Stimulated activated CD4-positive, alpha-beta T cell treated with anti-CD3 and anti-CD28 coated beads, Interleukin-12 subunit alpha, Interleukin-12 subunit beta, amount 100 ng/mL, for 24 hours (primary cell): ENCODE data around the gene CENPV.
"Not testable (repeated sequence)": the region's sequence is repeated elsewhere in the genome, so short reads cannot be mapped to it uniquely, and the experiment has no call there.

Experiments used
- DNase-seq, 2 experiments: peaks; one replicate each; pipeline ENCODE4 v3.0.0-alpha.2; 2020; ENCODE audit warnings: low read depth in 2 of 2

CENPV gene

GRCh38 chr17:16353317-16354174, at the start of gene CENPV:
Gene CENPV (minus strand): TSS chr17:16353469. CDS start chr17:16353436, 33 bp downstream.
- DNase-seq, result peak; percentile 49 to 54

DNA sequence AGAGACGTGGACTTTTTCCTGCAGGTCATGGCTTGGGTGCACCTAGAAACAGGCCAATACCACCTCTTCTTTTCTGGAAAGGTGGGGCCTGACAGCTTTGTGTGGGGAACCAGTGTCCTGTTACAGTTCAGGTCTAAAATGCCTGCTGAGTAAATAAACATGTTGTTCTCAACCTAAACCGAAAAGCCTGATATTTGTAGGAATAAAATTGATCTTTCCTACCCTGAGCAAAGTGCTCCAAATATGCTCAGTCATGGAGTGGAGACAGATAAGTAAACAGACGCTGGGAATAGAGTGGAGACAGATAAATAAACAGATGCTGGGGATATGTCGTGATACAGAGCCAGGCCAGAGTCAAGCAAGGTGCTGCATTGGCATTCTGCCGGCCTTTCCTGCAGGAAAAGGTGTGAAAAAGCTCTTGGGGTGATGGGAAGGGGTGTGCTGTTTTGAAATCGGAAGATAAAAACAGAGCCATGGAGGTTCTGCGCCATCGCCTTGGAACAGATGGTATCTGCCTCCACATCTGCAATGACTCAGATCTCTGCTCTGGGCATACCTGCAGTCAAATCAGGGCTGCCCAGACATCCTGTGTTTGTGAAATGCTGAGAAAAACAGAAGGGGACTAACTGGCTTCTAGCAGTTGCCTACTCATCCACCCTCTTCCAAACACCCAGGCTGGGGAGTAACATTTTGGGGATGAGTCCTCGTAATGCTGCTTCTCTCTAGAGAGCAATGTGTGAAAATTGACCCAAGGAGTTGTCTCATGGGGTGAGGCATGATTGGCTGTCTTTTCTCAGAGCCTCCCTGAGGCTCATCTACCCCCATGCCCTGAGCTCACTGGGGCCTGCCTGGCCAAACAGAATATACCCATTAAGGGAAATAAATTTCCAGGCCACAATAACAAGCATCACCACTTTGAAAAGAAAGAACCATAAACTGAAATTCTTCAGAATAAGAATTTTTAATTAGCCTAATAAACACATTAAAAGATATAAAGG, 45.3 kb upstream of the CENPV start:
- DNase-seq, result no peak

GRCh38 chr17:16396693-16397092, 43.4 kb upstream of the CENPV start:
- DNase-seq, result not testable (repeated sequence)

DNA sequence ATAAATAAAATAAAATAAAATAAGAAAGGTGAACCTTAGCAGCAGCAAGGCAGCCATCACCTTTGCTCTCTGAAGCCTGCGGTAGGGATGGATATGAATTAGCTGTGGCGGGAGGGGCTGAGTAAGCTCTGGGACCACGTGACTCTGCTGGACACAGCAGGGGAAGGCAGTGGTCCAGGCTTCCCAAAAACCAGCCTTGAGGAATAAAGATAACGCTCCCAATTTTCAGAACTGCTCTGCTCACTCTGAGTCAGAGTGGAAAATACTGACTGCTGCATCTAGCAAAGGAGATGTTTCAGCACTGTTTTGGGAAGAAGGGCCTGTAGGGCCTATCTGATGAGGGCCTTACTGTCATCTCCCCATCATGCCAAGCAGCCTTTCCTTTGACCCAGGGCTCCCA, 42.6 kb upstream of the CENPV start:
- not testable (repeated sequence) for DNase-seq

DNA sequence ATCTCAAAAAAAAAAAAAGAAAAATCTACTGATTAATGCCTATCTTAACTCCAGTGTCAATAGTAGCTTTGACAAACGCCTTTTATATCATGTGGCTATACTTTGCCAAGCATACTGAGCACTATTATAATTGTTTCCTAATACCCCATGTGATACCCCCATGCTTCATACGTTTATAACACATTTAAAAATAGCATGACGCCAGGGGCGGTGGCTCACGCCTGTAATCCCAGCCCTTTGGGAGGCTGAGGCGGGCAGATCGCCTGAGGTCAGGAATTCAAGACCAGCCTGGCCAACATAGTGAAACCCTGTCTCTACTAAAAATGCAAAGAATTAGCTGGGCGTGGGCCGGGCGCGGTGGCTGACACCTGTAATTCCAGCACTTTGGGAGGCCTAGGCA, 39.2 kb upstream of the CENPV start:
- DNase-seq, result not testable (repeated sequence)

DNA sequence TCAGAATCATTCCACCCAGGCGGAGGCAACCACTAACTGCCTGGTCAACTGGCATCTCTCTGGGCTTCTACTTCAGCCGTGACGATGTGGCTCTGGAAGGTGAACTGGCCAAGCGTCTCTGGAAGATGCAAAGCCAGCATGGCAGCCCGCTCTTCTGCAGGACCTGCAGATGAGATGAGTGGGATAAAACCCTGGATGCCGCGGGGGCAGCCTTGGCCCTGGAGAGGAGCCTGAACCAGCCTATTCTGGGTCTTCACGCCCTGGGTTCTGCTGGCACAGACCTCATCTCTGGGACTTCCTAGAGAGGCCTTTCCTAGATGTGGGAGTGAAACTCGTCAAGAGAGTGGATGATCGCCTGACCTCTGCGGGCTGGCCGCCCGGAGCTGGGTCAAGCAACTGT, 38.2 kb upstream of the CENPV start:
- DNase-seq, result no peak

GRCh38 chr17:16386126-16386507, 32.8 kb upstream of the CENPV start:
- DNase-seq, result not testable (repeated sequence)

GRCh38 chr17:16384557-16384956, 31.3 kb upstream of the CENPV start:
- DNase-seq, result no peak

- no peak for DNase-seq
These were observed 30.6 kb upstream of the CENPV start for GRCh38 chr17:16383772-16384287.

GRCh38 chr17:16383216-16383615, 29.9 kb upstream of the CENPV start:
- DNase-seq, result no peak

- DNase-seq, result peak; percentile 21 to 29
These were observed 28.2 kb upstream of the CENPV start for GRCh38 chr17:16381496-16381820.

GRCh38 chr17:16380640-16381495, 27.6 kb upstream of the CENPV start, which contains the start of gene UBB:
Gene UBB (plus strand): TSS chr17:16381091. CDS start chr17:16381908, 817 bp downstream.
- peak; percentile 84 to 92 for DNase-seq

DNA sequence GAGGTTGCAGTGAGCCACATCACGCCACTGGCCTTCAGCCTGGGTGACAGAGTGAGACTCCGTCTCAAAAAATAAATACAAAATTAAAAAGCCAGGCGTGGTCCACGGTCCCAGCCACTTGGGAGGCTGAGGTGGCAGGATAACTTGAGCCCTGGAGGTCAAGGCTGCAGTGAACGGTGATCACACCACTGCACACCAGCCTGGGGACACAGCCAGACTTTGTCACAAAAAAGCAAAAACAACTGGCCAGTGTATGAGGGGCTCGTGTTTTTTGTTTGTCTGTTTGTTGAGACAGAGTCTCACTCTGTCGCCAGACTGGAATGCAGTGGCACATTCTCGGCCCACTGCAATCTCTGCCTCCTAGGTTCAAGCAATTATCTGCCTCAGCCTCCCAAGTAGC, 26.4 kb upstream of the CENPV start:
- no peak for DNase-seq

GRCh38 chr17:16378636-16379282, 25.5 kb upstream of the CENPV start:
- no peak for DNase-seq

- DNase-seq, result no peak
These were observed 24.7 kb upstream of the CENPV start for GRCh38 chr17:16377941-16378341.

- no peak for DNase-seq
These were observed 21.1 kb upstream of the CENPV start for GRCh38 chr17:16374146-16374938.

DNA sequence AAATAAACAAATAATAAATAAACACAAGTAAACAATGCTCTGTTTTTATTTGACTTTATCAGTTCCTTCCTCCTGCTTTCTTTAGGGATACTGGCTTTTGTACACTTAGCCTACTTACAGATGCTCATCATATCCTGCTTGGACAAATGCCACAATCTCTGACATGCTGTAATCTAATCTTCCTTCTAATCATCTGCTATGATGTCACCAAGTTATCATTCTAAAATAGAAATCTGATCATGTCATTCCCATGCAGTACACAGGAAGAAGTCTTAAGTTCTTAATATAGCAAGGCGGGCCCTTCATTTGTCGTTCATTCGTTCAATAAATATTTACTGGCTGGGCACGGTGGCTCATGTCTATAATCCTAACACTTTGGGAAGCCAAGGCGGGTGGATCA, 18.5 kb upstream of the CENPV start:
- no peak for DNase-seq

- DNase-seq, result no peak
These were observed 11.4 kb upstream of the CENPV start for GRCh38 chr17:16364625-16365024.

- DNase-seq, result peak; percentile 45 to 76
These were observed 10.7 kb upstream of the CENPV start for GRCh38 chr17:16363749-16364536.
